GM12865 (cell line): ENCODE data around the gene CIB2.

ENCODE experiments used
- DNase-seq: peaks from one replicate; pipeline ENCODE4 v3.0.0; 2010; ENCODE audit warnings: low read depth
- H3K4me3 ChIP-seq: 2 replicates; pipeline ENCODE4 v1.5.1; 2011; ENCODE audit warnings: mild to moderate bottlenecking, low read depth, low read length, control low read depth
- TF ChIP-seq, protein P1 (sequence below): IDR thresholded peaks from 2 replicates; pipeline ENCODE4 v1.5.1; 2011; ENCODE audit warnings: low read length, control low read depth, low read depth, inconsistent platforms; ENCODE audit not compliant: insufficient read depth; ENCODE audit errors: missing control alignments

Gene CIB2

DNA sequence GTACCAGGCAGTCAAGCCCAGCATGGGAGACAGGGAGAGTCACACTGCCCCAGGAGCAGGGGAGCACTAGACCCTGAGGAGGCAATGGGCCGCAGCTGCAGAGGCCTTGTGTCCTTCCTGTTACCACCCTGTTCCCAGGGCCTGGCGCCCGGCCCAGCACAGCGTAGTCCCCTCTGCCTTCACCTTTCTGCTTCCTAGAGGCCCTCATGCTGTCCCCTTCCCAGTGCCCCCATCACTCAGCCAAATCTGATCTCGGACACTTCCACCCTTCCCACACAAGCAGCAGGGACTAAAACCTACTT is 46.8 kb downstream of the CIB2 start:
- H3K4me3 ChIP-seq: no peak overlapping the region
- TF ChIP-seq, protein P1, sequence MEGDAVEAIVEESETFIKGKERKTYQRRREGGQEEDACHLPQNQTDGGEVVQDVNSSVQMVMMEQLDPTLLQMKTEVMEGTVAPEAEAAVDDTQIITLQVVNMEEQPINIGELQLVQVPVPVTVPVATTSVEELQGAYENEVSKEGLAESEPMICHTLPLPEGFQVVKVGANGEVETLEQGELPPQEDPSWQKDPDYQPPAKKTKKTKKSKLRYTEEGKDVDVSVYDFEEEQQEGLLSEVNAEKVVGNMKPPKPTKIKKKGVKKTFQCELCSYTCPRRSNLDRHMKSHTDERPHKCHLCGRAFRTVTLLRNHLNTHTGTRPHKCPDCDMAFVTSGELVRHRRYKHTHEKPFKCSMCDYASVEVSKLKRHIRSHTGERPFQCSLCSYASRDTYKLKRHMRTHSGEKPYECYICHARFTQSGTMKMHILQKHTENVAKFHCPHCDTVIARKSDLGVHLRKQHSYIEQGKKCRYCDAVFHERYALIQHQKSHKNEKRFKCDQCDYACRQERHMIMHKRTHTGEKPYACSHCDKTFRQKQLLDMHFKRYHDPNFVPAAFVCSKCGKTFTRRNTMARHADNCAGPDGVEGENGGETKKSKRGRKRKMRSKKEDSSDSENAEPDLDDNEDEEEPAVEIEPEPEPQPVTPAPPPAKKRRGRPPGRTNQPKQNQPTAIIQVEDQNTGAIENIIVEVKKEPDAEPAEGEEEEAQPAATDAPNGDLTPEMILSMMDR: no peak
- DNase-seq: no peak

DNA sequence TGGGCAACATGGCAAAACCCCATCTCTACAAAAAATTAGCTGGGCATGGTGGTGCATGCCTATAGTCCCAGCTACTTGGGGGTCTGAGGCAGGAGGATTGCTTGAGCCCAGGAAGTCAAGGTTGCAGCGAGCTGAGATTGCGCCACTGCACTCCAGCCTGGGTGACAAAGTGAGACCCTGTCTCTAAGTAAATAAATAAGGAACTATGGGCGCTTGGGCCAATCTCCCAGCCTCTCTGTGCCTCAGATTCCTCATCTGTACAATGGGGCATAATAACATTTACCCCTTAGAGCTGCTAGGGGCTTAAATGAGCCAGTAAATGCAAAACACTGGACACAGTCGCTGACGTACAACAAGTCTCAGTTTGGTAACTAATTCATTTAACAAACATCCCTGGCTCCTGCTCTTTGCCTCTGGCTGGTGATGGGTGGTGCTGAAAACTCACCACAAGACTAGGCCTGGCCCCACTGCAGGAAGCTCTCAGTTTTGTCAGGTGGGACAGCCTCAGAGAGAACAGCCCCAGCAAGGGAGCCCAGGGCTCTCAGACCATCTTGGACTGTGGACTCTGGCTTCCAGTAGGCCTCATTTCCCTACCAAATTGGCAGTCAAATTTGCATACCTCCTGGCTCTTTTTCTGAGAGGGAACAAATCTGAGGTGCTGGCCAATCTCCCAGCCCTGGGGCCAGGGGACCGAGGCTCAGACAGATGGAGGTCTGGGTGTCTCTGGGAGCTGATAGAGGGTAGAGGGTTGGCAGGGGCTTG is 47.4 kb downstream of the CIB2 start:
- no peak overlapping the region for H3K4me3 ChIP-seq
- peak; percentile 57 for DNase-seq
- TF ChIP-seq, protein P1: no peak

DNA sequence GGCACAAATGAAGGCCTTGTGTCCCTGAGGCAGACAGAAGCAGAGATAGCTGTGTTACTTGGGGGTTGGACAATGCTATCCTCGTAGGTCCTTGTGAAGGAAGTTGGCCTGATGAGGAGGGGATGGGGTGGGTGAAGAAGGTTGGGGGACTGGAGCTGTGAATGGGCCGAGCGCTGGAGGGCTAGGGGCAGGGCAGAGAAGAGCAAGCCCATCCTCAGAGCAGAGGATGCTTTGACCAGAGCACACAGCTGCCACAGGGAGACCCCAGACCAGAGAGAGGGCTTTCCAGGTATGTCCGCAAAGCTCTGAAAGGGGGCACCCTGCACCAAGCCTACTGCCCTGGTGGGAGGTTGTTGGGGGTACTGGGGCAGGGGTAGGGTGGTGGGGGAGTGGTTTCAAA is 48.1 kb downstream of the CIB2 start:
- no peak for DNase-seq
- TF ChIP-seq, protein P1: no peak
- H3K4me3 ChIP-seq: no peak overlapping the region

DNA sequence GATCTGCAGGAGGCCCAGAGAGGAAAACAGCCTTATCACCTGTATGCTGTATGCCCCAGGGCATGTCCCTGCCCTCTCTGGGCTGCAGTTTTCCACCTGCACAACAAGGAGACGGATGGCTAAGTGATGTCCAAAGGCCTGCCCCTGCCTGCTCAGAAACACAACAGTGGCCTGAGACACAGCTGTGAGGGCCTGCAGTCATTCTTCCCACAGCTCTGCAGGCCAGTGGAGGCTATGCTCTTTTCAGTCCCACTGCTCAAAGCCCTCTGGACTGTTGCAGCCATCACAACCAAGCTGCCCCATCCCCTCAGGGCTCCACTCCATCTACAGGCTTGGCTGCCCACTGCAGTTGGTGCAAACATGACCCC is 48.5 kb downstream of the CIB2 start:
- DNase-seq: no peak
- no peak overlapping the region for H3K4me3 ChIP-seq
- TF ChIP-seq, protein P1: no peak

DNA sequence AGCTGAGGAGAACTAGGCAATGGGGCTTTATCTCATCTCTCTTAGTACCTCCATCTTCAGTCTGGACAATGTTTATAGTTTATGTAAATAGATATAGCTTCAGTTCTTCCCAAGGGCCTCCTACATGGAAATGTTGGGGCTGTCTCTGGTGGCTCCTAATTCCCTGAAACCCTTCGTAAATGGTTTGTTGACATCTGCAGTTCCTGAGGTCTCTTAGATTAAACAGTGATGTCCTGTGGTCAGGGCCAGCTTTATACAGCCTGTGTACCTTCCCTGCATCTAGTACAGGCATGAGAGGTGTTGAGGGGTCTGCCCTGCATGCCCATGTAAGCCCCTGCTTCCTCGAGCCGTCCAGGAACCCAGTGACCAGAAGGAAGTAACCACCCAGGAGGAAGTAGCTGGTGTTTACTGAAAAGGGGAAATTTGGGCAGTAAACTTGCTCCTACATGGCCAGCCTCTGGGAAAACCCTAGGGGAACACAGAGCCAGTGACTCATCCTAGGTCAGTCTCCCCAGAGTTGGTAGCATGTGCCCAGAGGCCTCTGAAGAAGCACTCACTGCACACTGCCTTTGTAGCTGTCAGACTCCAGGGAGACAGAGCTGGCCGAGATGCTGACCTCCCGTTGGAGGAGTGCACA is 49.0 kb downstream of the CIB2 start:
- no peak for DNase-seq
- TF ChIP-seq, protein P1: no peak
- H3K4me3 ChIP-seq: no peak overlapping the region

DNA sequence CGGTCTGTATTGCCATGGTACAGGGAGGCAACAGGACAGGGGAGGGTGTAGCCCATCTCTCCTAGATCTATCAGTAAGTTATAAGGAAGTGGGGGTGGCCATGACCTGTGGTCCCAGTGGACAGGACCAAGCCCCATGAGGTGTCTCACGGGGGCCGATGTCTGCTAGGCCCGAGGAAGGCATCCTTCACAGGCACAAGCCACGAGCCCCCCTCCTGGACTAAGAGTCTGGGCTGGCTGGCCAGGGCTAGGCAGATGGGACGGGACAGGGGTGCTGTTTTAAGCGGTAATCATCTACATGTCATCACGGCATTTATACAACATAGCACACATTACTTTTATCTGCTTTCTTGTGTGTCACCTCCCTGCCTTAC is 51.2 kb downstream of the CIB2 start:
- TF ChIP-seq, protein P1: no peak
- no peak for DNase-seq
- H3K4me3 ChIP-seq: no peak overlapping the region
